Astrocyte of the spinal cord (primary cell): ENCODE data around the gene PMM1.

Experiments used
- DNase-seq: peaks from one replicate; pipeline ENCODE4 v3.0.0; 2011; ENCODE audit warnings: low read depth, low spot score
- H3K4me3 ChIP-seq: 2 replicates; pipeline ENCODE4 v1.5.1; 2011; ENCODE audit warnings: low read depth, mild to moderate bottlenecking, low read length, moderate library complexity
- in situ Hi-C: cut with HindIII; loops from 2 replicates; pipeline ENCODE4 v1.10.0; 2017; ENCODE audit warnings: low sequenced_read_pairs
- TF ChIP-seq, protein P1 (sequence below): IDR thresholded peaks from 2 replicates; pipeline ENCODE4 v1.5.1; 2012; ENCODE audit warnings: low read depth, mild to moderate bottlenecking, low read length, inconsistent platforms

PMM1 gene

DNA sequence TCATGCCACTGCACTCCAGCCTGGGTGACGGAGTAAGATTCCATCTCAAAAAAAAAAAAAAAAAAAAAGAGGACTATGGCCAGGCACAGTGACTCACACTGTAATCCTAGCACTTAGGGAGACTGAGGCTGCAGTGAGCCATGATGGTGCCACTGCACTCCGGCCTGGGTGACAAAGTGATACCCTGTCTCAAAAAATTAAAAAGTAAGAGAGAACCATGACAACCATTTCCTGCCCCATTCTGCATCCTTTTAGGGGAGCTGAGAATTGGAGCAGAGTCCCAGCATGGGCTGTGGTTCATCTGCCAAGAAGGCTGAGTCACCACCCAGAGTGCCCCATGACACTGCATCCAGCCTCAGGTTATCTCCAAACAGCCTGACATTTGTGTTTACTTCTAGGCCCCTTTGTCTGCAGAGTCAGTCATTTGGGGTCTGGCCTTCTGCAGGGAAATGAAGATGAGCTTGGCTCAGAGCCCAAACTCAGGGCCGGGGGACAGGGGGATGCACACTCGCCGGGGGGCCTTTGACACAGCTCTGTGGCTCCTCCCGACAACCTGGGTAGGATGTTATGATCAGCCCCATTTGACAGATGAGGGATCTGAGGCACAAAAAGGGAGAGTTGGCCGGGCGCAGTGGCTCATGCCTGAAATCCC, 24.1 kb downstream of the PMM1 start:
- in situ Hi-C loops, result no loop called here
- H3K4me3 ChIP-seq, result no peak overlapping the region
- TF ChIP-seq, protein P1, sequence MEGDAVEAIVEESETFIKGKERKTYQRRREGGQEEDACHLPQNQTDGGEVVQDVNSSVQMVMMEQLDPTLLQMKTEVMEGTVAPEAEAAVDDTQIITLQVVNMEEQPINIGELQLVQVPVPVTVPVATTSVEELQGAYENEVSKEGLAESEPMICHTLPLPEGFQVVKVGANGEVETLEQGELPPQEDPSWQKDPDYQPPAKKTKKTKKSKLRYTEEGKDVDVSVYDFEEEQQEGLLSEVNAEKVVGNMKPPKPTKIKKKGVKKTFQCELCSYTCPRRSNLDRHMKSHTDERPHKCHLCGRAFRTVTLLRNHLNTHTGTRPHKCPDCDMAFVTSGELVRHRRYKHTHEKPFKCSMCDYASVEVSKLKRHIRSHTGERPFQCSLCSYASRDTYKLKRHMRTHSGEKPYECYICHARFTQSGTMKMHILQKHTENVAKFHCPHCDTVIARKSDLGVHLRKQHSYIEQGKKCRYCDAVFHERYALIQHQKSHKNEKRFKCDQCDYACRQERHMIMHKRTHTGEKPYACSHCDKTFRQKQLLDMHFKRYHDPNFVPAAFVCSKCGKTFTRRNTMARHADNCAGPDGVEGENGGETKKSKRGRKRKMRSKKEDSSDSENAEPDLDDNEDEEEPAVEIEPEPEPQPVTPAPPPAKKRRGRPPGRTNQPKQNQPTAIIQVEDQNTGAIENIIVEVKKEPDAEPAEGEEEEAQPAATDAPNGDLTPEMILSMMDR, result no peak
- DNase-seq, result peak; percentile 86

DNA sequence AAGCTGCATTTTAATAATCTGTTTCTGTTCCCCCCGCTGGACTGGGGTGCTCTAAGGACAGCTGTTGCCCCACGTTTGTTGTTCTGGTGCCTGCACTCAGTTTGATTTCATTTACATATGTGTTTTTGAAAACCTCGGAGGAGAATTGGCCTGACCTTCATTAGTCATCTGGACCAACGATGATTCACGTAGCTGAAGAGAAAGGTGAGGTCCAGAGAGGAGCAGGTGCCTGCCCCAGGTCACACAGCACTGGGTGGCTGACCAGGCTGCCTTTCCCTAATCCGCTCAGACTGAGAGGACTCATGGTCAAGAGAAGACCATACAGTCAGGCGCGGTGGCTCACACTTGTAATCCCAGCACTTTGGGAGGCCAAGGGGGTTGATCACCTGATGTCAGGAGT, 25.1 kb downstream of the PMM1 start:
- in situ Hi-C loops, result no loop called here
- peak; percentile 30 for DNase-seq

DNA sequence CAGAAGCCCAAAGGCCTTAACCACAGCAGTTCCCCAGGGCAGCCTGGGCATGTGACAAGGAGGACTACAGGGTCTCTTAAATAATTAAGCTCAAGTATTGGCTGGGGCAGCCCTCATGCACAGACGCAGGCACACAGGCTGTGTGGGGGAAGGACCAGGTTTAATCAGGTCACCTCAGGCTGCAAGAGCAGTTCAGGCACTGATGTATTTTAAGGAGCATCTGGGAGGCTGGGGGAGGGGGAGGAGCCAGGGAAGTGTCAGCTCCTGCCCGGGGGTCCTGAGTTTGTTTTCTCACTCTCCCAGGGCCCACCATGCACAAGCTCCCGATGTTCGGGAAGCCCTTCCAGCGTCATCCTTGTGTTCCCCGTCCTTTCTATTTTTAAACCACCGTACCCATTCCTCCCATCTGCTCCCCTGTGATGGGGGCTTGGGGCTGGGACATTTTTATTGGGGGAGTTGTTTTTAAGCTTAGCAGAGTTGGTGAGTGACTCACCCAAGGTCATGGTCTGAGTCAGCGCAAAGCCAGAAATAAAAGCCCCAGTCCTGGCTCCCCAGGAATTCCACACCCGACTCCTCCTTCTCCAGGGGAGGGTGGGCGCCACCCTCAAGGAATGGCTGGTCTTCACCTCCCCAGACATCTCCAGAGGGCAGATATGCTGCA, 26.5 kb downstream of the PMM1 start:
- in situ Hi-C loops, result no loop called here
- DNase-seq, result peak; percentile 90
- TF ChIP-seq, protein P1, result no peak
- H3K4me3 ChIP-seq, result no peak overlapping the region

More for the DNA sequence above, 25.1 kb downstream of the PMM1 start:
- TF ChIP-seq, protein P1, result no peak
- no peak overlapping the region for H3K4me3 ChIP-seq

DNA sequence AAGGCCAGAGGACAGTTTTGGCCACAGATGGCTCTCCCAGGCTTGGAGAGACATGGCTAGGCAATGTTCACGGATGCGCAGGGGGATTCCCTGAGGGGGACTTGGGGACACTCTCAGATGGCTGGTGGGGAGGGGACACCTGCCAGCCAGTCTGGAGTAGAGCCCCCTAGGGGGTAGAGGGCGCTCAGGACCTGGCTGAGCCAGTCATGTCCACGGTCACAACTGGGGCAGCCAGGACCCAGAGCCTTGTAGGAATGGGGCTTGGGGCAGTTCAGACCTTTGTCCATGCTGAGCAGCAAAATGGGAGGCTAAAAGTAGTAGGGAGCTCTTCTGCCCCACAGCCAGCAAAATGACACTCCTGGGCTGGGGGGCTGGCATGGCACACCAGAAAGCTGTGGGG, 27.2 kb downstream of the PMM1 start:
- H3K4me3 ChIP-seq, result no peak overlapping the region
- DNase-seq, result no peak
- TF ChIP-seq, protein P1, result no peak
- in situ Hi-C loops, result no loop called here

DNA sequence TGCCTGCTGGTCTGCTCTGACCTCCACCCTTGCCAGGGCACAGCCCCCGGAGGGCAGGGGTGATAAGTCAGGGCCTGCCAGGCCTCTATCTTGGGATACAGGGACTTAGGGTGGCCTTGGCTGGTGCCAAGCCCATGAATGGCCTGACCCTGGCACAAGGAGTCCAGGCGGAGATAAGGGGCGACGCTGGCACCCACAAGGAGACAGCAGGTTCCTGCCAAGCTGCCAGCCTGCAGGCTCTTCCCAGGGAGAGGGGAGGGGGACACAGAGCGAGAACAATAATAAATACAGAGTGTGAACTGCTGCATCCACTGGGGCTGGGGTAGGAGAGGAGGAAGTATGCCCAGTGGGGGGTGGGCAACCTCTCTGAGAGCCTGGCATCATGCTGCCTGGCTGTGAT, 27.9 kb downstream of the PMM1 start:
- DNase-seq, result no peak
- in situ Hi-C loops, result no loop called here
- H3K4me3 ChIP-seq, result peak overlapping the region; percentile 53
- TF ChIP-seq, protein P1, result no peak

DNA sequence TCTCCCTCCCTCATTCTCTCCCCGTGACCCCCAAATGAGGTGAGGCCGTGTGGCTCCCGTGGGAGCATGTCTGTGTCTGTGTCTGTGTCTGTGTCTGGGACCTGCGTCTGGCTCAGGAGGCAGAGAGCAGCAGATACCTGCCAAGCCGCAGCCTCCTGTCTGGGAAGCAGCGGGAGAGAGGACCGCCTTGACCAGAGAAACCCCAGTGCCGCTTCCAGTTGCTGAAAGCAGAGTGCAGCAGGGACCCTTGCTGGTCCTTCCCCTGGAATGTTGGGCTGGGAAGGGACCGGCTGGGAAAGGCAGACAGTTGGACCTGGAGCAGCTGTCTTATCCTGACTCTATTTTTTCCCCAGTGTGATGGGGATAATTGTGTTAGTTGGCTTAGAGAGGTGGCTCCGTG, 28.3 kb downstream of the PMM1 start:
- H3K4me3 ChIP-seq, result peak overlapping the region; percentile 53
- peak; percentile 42 for DNase-seq
- TF ChIP-seq, protein P1, result no peak
- in situ Hi-C loops, result no loop called here
